ENCODE data around the gene SUGP2. TPM values are rescaled to one million over a fixed set of nuclear protein-coding genes. Genes with fewer than 3 reads are reported as not detected.

SUGP2 gene
- total and polyA plus RNA-seq, 4 donors = 27.6 to 73.4 (median 59.6) TPM

DNA sequence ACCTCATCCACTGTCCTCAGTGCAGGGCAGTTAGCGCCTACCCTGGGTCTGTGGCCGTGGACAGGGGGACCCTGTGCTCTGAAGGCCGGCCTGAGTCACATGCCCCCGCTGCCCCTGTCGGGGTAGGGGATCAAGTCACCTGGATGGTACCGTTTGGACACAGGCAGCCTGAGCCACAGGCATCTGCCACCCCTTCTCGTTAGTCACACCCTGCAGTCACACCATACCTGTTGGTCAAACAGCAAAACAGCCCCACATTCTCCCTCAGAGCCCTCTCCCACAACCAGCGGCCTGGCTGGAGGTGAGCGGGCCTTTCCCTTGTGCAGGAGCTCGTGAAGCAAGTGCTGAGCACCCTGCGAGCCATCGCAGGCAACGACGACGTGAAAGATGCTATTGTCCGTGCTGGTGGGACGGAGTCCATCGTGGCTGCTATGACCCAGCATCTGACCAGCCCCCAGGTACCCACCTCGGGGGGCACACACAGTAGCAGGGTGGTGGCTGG is 21.7 kb upstream of the SUGP2 start:
- Histone ChIP-seq H3K4me1 (ENCODE audit: control insufficient read depth in 5 of 5, insufficient read depth in 5 of 5, low read length in 5 of 5) (no peaks in the 10 kb centered on the region), H3K4me3 (no peak overlapping the region), H3K27ac (ENCODE audit: low read depth in 1 of 2, low read length in 1 of 2) (no peak overlapping the region), H3K36me3 (ENCODE audit: control insufficient read depth in 4 of 4, insufficient read depth in 4 of 4, low read length in 4 of 4) (peaks cover 19 to 59% (median 38%) of the 10 kb centered on the region in 4 donors), H3K9me3 (ENCODE audit: control insufficient read depth in 4 of 4, insufficient read depth in 3 of 4, low read length in 3 of 4) (no peaks in the 10 kb centered on the region), H3K9ac (ENCODE audit: insufficient read depth in 1 of 2, low read length in 2 of 2) (no peak overlapping the region), H3K27me3 (ENCODE audit: control insufficient read depth in 3 of 3, insufficient read depth in 3 of 3, low read length in 2 of 3) (no peaks in the 10 kb centered on the region)
- ATAC-seq (ENCODE audit: insufficient read depth, low FRiP score) (no peak), DNase-seq (no peak)
- TF ChIP-seq, protein P1, sequence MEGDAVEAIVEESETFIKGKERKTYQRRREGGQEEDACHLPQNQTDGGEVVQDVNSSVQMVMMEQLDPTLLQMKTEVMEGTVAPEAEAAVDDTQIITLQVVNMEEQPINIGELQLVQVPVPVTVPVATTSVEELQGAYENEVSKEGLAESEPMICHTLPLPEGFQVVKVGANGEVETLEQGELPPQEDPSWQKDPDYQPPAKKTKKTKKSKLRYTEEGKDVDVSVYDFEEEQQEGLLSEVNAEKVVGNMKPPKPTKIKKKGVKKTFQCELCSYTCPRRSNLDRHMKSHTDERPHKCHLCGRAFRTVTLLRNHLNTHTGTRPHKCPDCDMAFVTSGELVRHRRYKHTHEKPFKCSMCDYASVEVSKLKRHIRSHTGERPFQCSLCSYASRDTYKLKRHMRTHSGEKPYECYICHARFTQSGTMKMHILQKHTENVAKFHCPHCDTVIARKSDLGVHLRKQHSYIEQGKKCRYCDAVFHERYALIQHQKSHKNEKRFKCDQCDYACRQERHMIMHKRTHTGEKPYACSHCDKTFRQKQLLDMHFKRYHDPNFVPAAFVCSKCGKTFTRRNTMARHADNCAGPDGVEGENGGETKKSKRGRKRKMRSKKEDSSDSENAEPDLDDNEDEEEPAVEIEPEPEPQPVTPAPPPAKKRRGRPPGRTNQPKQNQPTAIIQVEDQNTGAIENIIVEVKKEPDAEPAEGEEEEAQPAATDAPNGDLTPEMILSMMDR (IDR thresholded peaks at IDR 0.05; ENCODE audit: control extremely low read depth, extremely low read depth) = no peak
- 96% methylated on average over 19 of the region's 19 CpGs for WGBS, 2 donors

DNA sequence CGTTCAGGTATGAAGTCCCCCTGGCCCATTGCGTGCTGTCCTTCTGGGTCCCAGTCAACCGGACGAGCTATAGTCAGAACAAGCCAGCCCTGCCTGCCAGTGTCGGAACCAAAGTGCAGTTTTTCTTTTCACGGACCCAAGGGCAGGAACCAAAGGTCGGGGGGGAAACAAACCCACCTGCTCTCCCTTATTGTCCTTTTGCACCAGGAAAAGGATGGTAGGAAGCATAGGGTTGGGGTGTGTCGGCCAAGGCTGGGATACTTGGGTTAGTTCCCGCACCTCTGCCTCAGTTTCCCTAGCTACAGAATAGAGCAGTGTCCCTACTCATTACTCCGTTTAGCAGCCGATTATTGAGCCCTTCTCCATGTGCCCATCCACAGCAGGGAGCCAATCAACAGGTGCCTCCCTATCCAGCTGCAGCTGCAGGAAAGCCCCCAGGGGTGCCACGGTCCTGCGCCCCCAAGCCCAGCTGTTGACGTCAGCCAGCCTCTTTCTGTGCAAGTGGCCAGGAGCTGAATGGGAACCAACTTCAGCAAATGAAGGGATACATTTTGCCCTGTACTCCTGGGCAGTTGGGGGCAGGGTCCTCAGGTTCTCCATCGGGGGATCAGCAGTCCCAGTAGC is 21.1 kb upstream of the SUGP2 start:
- H3K36me3 ChIP-seq (ENCODE audit: control insufficient read depth in 4 of 4, insufficient read depth in 4 of 4, low read length in 4 of 4) = peaks cover 19 to 59% (median 35%) of the 10 kb centered on the region in 4 donors
- no peaks in the 10 kb centered on the region for H3K9me3 ChIP-seq (ENCODE audit: control insufficient read depth in 4 of 4, insufficient read depth in 3 of 4, low read length in 3 of 4)
- H3K27me3 ChIP-seq (ENCODE audit: control insufficient read depth in 3 of 3, insufficient read depth in 3 of 3, low read length in 2 of 3) = no peaks in the 10 kb centered on the region
- no peak overlapping the region for H3K27ac ChIP-seq (ENCODE audit: low read depth in 1 of 2, low read length in 1 of 2)
- DNase-seq (no peak), ATAC-seq (ENCODE audit: insufficient read depth, low FRiP score) (no peak)
- H3K4me1 ChIP-seq (ENCODE audit: control insufficient read depth in 5 of 5, insufficient read depth in 5 of 5, low read length in 5 of 5) = no peaks in the 10 kb centered on the region
- H3K9ac ChIP-seq (ENCODE audit: insufficient read depth in 1 of 2, low read length in 2 of 2) = no peak overlapping the region
- TF ChIP-seq, protein P1 (IDR thresholded peaks at IDR 0.05; ENCODE audit: control extremely low read depth, extremely low read depth) = no peak
- H3K4me3 ChIP-seq = no peak overlapping the region
- whole genome bisulfite sequencing, 2 donors = 97 to 98% methylated on average over 15 of the region's 15 CpGs

DNA sequence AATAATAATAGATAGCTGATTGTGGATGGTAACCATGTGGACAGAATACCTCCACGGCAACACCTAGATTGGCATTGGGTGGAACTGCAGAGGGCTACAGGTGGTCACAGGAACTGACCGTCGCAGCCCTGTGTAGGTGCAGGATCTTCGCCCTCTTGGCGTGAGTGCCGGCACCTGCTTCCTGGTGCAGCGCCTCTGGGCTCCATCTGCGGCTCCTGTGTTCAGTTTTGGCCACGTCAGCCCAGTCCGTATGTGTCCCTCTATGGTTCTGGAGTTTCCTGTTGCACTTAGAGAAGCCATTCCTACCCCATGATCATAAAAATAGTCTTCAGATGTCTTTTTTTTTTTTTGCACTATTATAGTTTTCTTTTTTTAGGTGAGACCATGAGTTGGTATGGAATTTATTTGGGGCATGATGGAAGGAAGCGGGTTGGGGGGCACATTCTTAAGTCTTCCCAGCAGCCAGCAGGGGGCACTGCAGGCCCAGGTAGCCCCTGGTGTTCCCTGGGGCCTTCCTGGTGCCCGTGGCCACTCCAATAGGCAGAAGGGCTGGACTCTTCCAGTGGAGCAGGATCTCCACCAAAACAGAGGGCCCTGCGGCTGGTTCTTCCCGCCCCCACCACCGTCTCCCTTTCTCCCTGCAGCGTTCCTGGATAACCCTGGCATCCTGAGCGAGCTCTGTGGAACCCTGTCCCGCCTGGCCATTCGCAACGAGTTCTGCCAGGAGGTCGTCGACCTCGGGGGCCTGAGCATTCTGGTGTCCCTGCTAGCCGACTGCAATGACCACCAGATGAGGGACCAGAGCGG is 20.4 kb upstream of the SUGP2 start:
- 92 to 93% methylated on average over 25 of the region's 25 CpGs for WGBS, 2 donors
- ATAC-seq (ENCODE audit: insufficient read depth, low FRiP score) (no peak), DNase-seq (peak; percentile 51 to 53 (median 51))
- Histone ChIP-seq H3K4me1 (ENCODE audit: control insufficient read depth in 5 of 5, insufficient read depth in 5 of 5, low read length in 5 of 5) (no peaks in the 10 kb centered on the region), H3K27ac (ENCODE audit: low read depth in 1 of 2, low read length in 1 of 2) (no peak overlapping the region), H3K9ac (ENCODE audit: insufficient read depth in 1 of 2, low read length in 2 of 2) (no peak overlapping the region), H3K36me3 (ENCODE audit: control insufficient read depth in 4 of 4, insufficient read depth in 4 of 4, low read length in 4 of 4) (peaks cover 19 to 55% (median 34%) of the 10 kb centered on the region in 4 donors), H3K27me3 (ENCODE audit: control insufficient read depth in 3 of 3, insufficient read depth in 3 of 3, low read length in 2 of 3) (no peaks in the 10 kb centered on the region), H3K4me3 (no peak overlapping the region), H3K9me3 (ENCODE audit: control insufficient read depth in 4 of 4, insufficient read depth in 3 of 4, low read length in 3 of 4) (no peaks in the 10 kb centered on the region)
- TF ChIP-seq, protein P1 (IDR thresholded peaks at IDR 0.05; ENCODE audit: control extremely low read depth, extremely low read depth) = peak; percentile 44

All from lung (tissue), 12 donors.